Stimulated activated CD8-positive, alpha-beta memory T cell treated with anti-CD3 and anti-CD28 coated beads, Interleukin-4, amount 100 ng/mL, for 4 hours (primary cell): ENCODE results near the gene IGFBP7.
"Not testable (repeated sequence)": the region's sequence is repeated elsewhere in the genome, so short reads cannot be mapped to it uniquely, and the experiment has no call there.

Experiments used
- DNase-seq, 2 donors: peaks; one replicate each; pipeline ENCODE4 v3.0.0-alpha.2; 2020; ENCODE audit warnings: low read depth in 2 of 2, low spot score in 1 of 2

IGFBP7 gene

DNA sequence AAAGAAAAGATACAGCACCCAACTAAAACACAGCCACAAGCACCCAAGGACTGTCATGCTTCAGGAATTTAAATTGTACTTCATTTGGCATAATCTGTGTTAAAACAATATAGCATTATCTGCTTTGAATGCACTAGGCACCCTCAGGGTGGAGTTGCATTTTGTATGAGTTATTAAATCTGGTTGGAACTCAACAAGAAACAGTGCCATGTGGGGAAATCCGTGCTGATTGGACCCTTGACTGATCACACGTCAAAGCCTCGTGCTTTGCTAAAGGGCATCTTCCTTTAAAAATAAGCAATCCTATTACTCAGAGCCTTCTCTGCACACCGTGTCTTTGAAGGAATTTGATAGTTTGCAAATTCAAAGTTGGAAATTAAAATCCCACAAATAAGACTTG lies 35.4 kb downstream of the IGFBP7 start:
- no peak for DNase-seq

DNA sequence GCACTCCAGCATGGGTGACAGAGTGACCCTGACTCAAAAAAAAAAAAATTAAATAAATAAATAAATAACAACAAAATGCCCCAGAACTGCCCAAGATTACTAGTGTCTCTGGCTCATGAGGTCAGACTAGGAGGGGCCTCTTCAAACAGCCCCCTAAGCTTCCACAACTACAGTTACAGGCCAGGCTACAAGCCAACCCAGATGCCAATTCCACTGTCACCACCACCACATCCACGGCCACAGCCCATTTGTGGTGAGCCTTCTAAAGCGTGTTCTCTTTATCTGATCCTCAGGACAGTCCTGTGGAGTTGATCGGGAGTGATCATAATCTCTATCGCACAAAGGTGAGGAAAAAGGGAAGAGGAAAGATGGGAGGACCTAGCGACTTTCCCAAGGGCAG lies 36.6 kb downstream of the IGFBP7 start:
- DNase-seq = no peak

DNA sequence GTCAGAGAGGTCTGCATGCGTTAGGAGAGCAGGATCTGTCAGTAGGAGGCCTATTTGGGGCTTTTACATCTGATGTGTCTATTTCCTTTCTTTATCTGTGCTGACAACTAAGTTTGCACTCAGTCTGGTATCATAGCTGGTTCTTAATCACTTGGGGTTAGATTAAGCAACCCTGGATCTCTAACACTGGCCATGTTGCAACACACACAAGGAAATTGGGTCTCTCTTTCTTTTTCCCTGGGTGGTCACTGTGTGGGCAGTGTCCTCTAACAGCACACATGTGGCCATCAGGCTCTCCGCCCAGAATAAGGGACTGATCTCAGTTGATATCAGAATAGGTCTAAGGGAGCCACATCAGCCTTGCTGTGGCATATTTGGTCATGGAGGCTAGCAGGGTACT lies 38.9 kb downstream of the IGFBP7 start:
- DNase-seq = no peak

DNA sequence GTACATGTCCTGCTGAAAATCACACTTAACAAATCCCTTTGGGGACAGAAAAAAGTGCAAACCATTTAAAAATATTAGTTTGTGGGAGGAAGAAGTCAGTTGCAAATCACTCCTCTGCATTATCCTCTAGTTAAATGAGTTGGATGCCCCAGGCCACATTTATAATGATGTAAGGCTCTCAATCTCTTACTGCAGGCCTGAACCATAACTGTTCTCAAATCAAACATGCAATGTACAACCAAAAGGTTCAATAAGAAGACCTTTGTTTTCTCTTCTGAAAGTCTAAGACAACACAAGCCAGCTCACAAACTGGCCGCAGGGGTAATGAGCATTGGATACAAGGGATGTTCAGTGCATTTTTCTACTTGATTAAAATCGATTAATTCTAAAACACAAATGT lies 39.7 kb downstream of the IGFBP7 start:
- DNase-seq = no peak

DNA sequence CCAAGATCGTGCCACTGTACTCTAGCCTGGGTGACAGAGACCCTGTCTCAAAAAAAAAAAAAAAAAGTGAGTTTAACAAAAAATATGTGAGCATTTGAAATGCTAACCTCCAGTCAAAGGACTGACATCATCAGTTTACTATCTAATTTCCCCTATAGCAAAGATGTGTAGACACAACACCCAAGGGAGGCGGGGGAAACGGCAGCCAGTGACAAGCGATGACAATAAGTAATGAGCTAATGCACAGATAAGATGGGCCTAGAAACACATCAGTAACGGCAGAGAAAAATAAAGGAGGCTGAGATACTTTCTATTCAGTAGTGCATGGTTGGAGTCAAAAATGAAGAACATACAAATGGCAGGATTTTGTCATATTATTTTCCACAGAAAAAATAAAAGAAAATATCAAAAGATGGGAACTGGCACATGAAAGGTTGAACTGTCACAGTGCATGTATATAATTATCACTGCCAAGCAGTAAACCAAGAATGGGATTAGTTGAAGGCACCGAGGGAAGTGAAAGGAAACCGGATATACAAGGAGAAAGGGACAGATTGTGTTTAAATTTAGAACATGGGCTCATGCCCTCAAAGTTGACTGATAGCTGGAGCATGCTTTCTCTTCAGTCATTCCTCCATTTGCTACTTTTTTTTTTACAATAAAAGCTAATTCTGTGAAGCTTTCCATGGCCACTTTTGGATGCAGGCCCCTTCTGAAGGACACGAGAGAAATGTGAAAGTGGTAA lies 41.8 kb downstream of the IGFBP7 start:
- DNase-seq = no peak

DNA sequence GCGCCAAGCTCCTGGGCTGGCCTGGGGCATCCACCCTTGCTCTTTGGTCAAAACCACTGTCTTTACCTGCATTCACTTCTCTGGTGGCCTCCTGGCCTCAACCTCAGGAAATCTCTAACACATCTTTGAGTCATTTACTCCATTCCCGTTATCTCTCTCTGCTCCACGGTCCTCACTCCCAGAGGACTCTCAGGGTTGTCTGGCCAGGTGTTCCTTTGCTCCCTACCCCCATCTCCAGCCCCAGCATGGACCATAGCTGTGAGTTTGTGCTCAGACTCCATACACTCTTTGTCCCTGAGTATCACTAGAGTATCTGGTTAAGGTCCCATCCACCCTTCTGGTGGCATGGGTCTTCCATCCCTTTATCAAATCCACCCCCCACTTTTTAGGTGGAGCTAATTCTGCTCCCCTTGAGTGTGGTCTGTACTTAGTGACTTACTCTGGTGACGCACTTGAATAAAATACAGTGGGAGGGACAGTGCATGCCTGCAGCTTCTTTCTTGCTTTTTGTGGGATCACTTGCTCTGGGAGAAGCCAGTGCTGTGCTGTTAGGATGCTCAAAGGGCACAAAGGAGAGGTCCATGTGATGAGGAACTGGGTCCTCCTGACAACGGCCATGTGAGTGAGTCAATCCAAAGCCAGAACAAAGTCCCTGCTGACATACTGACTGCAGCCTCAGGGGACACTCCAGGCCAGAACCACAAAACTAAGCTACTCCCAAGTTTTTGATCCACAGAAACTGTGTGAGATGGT lies 44.3 kb downstream of the IGFBP7 start:
- no peak for DNase-seq

DNA sequence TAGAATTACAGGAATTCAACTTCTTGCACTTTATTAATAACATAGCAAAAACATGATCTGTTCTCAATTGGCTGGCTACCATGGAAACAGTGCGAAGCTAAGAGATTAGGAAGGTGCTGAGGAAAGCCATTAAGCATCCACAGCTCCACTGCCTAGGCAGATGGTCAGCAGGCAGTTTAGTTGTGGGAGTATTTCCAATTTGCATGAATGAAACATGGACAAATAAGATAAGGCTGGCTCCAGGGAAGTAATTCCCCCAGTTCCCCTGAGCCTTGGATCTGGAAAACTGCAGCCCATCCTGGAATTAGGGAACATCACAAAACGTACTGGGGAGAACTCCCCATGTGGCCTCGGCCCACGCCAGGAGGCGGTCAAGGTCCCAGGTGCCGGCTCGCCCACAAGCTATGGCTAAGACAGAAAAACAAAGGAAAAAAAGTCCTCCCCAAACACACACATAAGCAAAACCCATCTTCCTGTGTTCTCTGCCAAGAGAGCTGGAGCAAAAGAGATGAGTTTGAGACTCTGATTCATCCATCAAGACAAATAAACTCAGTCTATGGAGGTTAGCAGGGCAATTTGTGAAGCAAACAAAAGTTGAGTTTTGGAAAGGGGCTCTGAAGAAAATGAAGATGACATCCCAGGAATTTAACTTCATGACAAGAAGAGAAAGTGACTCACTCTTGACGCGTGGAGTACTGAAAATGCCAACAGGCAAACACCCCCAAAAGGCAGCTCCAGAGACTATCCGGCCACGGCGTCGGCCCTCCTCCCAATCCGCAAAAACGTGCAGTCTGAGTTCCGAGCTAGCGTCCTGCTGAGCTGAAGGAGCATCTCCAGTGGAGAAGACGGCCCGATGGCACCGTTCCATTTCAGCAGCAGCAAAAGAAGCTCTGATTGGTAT lies 45.1 kb downstream of the IGFBP7 start:
- no peak for DNase-seq

DNA sequence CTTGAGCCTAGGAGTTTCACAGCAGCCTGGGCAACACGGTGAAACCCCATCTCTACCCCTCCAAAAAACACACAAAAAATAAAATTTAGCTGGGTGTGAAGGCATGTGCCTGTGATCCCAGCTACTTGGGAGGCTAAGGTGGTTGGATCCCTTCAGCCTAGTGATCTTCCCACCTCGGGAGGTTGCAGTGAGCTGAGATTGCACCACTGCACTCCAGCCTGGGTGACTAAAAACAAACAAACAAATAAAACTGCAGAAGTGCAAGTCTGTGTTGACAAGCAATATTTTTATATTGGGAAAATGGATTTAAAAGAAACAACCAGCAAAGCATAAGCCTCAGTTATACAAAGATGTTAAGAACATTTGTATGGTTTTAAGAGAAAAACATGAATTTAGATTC lies 46.1 kb downstream of the IGFBP7 start:
- no peak for DNase-seq

DNA sequence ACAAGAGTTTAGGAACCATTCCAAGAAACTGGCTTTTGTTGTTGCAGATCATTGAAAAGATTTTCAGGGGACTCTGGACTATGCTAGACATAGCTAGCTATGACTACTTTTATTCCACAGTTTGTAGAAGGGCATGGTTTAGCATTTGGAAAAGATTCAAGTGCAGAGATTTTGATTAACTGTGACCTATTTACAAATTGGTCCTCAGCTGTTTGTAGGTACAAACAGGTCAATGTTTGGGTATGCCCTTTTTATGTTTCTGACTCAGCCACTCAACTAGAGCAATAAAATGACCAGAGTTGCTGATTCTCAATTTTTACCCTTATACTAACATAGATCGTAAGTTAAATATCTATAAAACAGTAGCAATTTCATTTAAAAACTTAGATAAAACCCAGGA lies 46.7 kb downstream of the IGFBP7 start:
- DNase-seq = no peak

DNA sequence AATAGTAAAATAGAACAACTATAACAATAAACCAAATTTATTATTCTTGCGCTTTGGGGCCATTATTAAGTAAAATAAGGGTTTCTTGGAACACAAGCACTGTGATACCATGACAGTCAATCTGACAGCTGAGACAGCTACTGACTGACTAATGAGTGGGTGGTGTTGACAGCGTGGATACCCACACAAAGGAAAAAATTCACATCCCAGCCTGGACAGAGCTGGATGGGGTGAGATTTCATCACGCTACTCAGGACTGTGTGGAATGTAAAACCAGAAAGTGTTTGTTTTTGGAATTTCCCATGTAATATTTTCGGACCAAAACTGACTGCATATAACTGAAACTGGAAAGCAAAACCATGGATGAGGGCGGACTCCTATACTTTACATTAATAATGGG lies 48.8 kb downstream of the IGFBP7 start:
- DNase-seq = no peak

DNA sequence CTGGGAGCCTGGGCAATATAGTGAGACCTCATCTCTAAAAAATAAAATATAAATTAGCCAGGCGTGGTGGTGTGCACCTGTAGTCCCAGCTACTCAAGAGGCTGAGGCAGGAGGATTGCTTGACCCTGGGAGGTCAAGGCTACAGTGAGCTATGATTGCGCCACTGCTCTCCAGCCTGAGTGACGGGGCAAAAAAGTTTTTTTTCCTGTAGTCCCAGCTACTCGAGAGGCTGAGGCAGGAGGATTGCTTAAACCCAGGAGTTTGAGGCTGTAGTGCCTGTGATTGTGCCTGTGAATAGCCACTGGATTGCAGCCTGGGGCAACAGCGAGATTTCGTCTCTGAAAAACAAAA lies 49.5 kb downstream of the IGFBP7 start:
- not testable (repeated sequence) for DNase-seq

DNA sequence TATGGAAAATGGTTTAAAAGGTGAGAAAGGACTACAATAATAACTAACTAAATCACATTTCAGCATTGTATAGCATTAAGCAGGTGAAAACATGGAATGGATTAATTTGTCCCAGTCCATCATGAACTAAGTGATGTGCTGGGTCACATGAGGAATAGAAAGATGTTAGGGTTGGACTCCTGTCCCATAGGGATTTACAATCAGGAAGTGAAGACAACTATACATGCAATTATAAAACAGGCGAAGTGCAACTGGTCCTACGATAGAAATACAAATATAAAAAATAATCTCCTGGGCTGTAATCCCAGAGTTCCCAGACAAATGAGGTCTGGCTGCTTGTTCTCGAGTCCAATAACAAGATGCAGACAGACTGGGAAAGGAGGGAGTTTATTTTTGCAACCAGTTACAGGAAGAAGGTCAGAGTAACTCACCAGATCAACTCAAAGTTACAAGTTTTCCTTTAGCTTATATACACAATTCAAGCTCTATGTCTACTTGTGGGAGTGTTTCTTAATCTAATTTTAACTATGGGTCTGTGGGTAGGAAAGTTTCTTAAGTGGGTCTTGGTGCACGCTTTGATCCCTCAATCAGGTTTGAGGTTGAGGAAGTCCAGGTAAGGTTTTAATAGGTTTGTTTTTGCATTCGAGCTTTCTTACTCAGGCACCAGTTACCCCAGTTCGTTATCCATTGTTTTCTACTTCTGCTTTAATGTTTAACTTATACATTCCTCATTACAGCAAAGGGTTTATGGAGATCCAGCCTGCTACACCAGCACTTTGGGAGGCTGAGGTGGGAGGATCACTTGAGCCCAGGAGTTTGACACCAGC lies 50.1 kb downstream of the IGFBP7 start:
- DNase-seq = no peak

DNA sequence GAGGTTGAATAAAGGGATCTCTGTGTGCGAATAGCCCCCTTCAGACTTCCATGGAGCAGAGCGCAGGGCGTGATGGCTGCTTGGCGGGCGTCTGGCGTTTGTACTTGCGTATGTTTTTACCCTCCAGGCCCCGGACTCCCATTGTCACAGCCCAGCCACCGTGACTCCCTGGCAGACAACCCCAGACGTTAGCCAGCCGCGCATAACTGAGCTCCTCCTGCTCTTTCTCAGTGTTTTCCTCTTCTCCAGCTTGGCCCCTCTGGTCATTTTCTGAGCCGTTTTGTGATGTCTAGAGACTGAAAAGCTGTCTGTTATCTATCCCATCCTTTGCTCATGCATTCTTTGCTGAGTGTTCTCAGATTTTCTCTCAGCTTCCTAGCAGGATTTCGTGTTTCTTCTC lies 54.3 kb downstream of the IGFBP7 start:
- DNase-seq = no peak

DNA sequence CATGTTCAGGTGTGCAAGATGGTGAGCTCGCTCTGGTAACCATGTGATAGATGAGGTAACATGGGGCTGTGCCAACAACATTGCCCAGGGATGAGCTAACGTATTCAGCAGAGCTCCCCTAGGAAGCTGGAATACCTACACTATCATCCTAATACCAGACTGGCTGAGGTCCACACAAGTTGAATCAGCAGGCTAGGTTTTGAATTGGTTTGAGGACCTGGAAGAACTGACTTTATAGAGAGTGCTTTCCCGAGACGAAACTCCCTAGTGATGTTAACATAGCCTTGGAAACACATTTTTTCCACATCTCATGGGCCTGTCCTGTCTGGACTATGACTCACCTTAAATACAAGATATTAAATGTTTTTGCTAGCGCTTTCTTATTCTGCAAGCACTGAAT lies 56.7 kb downstream of the IGFBP7 start:
- DNase-seq = no peak

DNA sequence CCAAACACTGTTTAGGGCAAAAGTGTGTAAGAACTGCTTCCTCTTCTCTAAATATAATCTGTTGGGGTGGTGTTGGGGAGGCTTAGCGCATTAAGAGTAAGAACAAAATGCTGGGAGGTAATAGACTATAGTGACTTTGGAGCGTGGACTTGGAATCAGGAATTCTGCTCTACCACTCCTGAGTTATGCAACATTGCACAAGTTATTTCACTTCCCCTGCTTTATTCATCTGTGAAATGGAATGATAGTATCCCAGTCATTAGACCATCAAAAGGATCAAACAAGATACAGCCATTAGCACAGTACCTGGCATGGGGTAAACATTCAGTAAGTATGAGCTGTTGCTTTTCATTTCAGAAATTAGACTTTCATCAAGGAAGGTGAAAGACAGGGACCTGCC lies 58.7 kb downstream of the IGFBP7 start:
- no peak for DNase-seq

DNA sequence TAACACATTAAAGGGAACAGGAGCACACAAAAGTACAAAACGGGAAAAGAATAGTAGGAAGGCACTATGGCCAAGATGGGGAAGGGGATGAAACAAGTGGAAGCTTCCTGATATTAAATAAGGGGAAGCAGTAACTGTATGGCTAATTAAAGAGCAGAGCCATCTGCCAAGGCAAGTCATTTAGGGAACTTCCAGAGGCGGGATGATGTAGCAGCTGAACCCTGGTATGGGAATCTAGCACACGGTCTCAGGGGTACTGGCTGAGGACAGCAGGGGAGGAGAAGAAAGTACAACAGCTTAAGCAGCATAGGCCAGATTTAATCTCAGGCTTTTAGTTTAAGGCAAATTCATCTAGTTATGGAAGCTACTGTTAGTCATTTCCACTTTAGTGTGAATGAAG lies 59.1 kb downstream of the IGFBP7 start:
- DNase-seq = no peak

DNA sequence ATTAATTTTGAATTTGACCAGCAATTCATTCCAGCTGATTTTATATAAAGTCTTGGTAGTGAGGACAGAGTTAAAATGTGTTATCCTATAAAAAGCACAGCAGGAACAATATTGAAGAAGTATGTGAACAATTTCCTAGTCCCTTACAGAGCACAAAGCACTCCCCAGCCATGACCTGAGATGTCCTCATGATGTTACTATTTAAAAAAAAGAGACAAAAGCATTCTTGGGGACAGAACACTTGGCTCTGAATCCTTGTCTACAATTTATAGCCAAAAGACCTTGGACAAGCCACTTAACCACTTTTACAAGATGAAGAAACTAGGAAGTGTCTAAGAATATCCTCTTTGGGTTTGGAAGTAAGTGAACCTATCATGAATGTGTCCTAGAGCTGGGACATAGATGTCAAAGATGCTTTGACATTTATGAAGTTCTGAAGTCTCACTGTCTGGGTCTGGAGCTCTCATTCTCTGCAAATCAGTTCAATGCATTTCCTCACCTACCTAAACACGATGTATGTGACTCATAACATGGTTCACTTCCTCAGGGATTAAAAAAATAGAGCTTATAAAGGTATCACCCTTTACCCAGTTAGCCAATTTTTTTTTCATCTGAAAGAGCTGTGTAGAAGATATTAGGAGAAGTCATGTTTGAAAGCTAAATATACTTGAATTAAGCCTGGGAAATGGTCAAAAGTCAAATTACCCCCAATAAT lies 61.4 kb downstream of the IGFBP7 start:
- DNase-seq = no peak

DNA sequence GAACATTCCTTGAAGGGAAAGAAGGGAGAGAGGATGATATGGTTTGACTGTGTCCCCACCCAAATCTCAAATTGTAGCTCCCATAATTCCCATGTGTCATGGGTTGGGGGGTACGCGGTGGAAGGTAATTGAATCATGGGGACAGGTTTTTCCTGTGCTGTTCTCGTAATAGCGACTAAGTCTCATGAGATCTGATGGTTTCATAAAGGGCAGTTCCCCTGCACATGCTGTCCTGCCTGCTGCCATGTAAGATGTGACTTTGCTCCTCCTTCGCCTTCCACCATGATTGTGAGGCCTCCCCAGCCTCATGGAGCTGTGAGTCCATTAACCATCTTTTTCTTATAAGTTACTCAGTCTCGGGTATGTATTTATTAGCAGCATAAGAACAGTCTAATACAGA lies 63.1 kb downstream of the IGFBP7 start:
- not testable (repeated sequence) for DNase-seq

DNA sequence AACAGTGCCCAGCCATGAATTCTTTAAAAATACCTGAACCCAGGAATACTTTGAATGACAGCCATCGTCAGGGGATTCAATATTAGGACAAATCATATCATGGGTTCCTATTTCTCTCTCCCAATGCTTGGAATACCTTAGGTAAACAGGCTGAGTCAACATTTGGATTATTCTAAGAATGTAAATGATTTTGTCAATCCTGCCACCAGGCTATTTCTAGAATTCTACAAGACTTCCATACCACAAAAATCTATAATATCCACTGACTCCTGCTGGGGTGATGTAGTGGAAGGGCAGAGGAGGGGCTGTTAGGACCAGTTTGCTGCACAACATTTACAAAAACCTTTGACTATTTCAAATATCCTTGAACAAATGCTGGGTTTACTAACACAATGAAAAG lies 65.2 kb downstream of the IGFBP7 start:
- no peak for DNase-seq

DNA sequence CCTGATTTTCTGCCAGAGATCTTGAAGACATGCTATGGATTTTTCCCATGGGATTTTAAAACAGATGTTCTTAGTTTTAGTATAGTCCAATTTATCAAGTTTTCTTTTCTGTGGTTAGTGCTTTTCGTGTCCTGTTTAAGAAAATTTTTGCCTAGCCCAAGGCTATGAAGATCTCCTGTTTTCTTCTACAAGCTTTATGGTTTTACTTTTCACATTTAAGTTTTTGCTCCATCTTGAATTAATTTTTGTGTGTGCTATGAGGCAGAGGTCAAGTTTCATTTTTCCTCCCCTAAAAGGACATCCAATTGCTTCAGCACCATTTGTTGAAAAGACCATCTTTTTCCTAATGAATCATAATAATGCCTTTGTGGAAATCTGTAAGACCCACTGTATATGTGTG lies 65.9 kb downstream of the IGFBP7 start:
- no peak for DNase-seq
